Kidney tubule cell (primary cell): ENCODE data around the gene RAD51B.
"Not testable (repeated sequence)": the region's sequence is repeated elsewhere in the genome, so short reads cannot be mapped to it uniquely, and the experiment has no call there.

Experiments used
- DNase-seq: peaks from one replicate; pipeline ENCODE4 v3.0.0-alpha.2; 2018; ENCODE audit warnings: low spot score

RAD51B gene

GRCh38 chr14:67950386-67950785 is 130.8 kb downstream of the RAD51B start:
- DNase-seq, result no peak

GRCh38 chr14:67951529-67952135 is 132.1 kb downstream of the RAD51B start:
- no peak for DNase-seq

GRCh38 chr14:67952381-67952780 is 132.8 kb downstream of the RAD51B start:
- no peak for DNase-seq

GRCh38 chr14:67952786-67953185 is 133.2 kb downstream of the RAD51B start:
- DNase-seq, result no peak

GRCh38 chr14:67955261-67955660 is 135.7 kb downstream of the RAD51B start:
- DNase-seq, result peak; percentile 24

GRCh38 chr14:67957946-67958345 is 138.4 kb downstream of the RAD51B start:
- DNase-seq, result no peak

- no peak for DNase-seq
These were observed 142.1 kb downstream of the RAD51B start for GRCh38 chr14:67961676-67962075.

GRCh38 chr14:67962215-67962644 is 142.7 kb downstream of the RAD51B start:
- no peak for DNase-seq

- no peak for DNase-seq
These were observed 144.0 kb downstream of the RAD51B start for GRCh38 chr14:67963545-67963944.

GRCh38 chr14:67963960-67964812 is 144.6 kb downstream of the RAD51B start:
- DNase-seq, result no peak

- DNase-seq, result no peak
These were observed 146.1 kb downstream of the RAD51B start for GRCh38 chr14:67965696-67966095.

GRCh38 chr14:67967206-67967605 is 147.6 kb downstream of the RAD51B start:
- no peak for DNase-seq

GRCh38 chr14:67967970-67968369 is 148.4 kb downstream of the RAD51B start:
- not testable (repeated sequence) for DNase-seq

- DNase-seq, result no peak
These were observed 151.3 kb downstream of the RAD51B start for GRCh38 chr14:67970923-67971322.

GRCh38 chr14:67971627-67972625 is 152.3 kb downstream of the RAD51B start:
- peak; percentile 12 for DNase-seq

GRCh38 chr14:67973436-67973835 is 153.9 kb downstream of the RAD51B start:
- DNase-seq, result no peak

- DNase-seq, result no peak
These were observed 155.9 kb downstream of the RAD51B start for GRCh38 chr14:67975470-67975869.

- DNase-seq, result no peak
These were observed 158.0 kb downstream of the RAD51B start for GRCh38 chr14:67977434-67978034.

- no peak for DNase-seq
These were observed 159.2 kb downstream of the RAD51B start for GRCh38 chr14:67978749-67979148.

GRCh38 chr14:67982711-67983608 is 163.4 kb downstream of the RAD51B start:
- no peak for DNase-seq

- no peak for DNase-seq
These were observed 164.7 kb downstream of the RAD51B start for GRCh38 chr14:67984274-67984673.
